ENCODE measurements around the gene ZBTB20. TPM values are rescaled to one million over a fixed set of nuclear protein-coding genes. Genes with fewer than 3 reads are reported as not detected.

Gene ZBTB20
- total RNA-seq, 1 donor from 2014 or later, result 24.0 TPM

DNA sequence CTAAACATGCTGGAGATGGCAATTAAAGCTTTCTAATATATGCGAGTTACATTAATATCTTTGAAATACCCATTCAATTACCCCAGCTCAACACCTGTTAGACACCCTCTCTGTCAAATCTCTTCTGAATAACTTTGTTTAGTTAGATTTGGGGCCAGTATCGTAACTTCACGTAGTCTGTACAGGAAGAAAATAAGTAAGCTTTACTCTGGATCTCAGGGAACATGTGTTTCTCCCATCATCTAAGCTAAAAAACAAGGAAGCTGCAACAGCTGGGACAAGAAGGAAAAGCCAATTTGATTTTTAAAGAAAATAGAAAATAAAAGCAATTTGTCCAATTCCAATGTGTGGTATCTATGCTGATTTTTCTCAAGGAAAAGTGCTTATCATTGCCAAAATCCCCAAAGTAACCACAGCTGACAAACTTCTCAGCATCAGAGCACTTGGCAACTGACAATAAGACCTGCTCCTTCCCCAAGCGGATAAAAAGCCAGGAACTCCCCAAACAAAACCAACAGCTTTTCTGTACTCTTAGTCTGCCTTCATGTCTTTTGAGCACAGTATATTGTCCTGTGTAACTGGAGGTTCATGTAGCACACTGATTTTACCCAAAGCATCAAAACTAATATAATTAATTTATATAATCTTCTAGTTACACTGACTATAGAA lies 279.1 kb downstream of the ZBTB20 start:
- no peak for DNase-seq

DNA sequence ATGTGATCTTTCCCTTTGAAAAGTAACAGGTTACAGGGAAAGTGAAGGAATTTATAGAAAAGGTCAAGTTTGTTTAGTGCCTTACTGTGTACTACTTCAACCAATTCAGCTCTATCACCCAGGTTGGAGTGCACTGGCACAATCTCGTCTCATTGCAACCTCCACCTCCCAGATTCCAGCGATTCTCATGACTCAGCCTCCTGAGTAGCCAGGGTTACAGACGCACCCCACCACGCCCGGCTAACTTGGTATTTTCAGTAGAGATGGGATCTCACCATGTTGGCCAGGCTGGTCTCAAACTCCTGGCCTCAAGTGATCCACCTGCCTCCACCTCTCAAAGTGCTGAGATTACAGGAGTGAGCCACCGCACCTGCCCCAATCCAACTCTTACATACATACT lies 279.7 kb downstream of the ZBTB20 start:
- no peak for DNase-seq

DNA sequence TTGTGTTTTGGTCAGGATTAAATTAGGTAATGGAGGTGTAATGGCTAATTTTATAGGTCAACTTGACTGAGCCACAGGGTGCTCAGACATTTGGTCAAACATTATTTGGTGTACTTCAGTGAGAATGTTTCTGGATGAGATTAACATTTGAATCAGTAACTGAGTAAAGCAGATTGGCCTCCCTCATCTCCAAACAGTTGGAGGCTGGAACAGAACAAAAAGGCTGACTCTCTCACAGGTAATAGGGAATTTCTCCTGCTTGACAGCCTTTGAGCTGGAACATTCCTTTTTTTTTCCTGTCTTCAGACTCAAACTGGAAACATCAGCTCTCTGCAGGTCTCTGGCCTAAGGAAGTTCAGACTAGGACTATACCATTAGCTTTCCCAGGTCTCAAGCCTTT lies 280.7 kb downstream of the ZBTB20 start:
- no peak for DNase-seq

DNA sequence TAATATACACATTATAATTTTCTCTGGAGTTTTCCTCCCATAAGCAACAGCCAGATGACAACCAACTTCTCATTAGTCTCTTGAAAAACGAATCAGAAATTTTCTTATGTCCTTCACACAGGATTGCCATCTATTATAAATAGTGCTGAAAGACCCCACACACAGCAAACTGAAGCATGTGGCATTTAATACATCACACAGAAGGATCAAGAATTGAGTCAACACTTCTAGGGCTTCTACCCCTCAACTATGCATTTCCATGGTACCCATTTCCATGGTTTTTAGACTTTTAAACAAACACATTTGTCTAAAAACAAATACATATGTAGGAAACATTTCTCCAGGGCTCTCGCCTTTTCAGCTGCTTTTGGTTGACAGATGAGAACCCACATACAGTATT lies 282.1 kb downstream of the ZBTB20 start:
- no peak for DNase-seq

DNA sequence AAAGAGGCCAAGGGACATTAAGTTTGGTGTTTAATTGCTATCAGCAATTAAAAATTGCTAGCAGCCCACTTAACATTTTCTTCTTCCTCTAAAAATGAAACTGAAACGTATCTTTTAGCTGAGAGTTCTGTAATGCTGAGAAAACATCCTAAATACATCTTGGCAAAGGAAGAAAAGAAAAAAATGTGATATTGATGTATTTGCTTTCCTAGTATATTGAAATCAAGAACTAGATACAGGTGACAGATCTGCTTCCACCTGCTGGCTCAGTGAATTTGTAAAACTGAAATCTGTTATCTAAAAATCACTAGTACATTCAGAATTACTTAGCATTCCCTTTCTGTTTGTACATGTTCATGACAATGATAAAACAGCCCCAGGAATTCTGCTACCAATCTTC lies 283.2 kb downstream of the ZBTB20 start:
- DNase-seq, result no peak

DNA sequence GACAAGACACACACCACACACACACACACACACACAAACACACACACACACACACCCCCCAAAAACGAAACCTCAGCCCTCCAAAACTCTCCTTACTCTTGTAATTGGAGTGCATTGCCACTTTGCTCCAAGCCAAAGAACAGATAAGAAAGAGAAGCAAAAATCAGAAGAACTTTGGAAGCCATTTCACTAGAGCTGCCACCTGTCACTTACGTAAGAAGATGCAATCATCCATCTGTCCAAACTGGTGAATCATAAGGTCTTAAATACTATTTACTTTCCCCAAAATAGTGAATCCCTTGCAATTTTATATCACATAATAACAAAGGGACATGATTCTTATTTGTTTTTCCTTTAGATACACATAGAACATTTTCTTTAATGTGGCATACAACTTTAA lies 285.4 kb downstream of the ZBTB20 start:
- no peak for DNase-seq

DNA sequence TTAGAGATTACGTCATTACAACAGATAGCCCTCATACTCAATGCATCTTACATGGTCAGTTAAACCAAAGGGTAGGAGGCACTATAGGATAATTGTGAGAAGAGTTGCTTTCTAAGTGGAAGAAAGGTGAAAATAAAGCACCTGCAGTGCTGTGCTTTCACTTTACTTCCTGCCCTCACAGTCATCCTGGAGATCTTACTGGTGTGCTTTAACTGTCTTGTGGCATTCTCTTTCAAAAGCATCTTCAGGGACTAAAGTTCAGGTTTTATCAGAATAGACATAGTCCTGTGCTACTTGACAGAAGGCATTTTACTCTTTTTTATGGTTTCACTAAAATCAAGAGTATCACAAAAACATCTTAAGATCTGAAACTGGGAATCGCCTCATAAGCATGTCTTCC lies 286.6 kb downstream of the ZBTB20 start:
- no peak for DNase-seq

DNA sequence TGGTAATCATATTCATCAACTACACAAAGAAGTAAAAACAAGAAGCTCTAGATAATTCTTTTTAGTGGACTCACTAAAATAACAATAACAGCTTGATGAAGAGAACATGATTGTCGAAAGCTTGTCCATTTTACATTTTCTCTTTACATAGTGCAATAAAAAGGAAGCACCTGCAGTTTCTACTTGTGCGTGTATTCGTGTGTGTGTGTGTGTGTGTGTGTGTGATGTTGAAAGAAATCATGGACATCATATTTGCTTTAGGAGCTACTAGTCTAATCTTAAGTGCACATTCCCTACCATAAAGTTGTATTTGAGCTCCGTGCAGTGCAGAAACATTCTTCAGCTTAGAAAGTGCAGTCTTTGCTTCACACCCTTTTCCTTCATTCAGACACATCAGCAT lies 288.8 kb downstream of the ZBTB20 start:
- peak; percentile 52 for DNase-seq

DNA sequence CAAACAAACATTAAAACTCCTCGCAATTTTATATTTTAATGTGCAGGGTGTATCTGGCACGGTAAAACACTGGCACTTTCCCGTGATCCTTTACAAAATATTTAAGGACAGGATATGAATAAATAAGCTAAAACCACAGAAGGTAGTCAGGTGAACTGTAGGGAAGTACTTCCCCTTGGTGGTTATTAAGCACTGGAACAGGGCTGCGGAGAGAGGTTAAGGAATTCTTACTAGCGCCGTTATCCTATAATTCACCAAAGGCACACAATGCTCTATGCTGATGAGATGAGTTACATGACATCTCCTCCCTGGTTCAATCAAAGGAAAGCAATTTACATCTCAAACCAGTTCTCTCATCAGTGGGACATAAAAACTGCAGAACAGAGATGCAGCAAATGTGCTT lies 289.8 kb downstream of the ZBTB20 start:
- no peak for DNase-seq

DNA sequence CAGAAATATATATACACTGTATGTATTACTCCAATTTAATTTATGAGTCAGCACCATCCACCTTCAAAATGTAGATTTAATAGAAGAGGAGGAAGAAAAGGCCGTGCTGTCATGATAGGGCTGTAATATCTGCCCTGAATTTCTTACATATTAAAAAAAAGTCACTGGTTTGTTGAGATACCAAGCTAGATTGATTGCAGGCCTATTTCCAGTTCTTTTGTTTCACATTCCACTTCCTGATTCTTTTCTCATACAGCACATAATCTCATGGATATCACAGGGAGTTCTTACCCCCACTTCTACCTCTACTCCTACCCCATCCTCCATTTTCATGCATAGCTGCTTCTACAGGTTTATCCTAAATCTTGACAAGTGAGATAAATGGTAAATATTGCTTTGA lies 290.3 kb downstream of the ZBTB20 start:
- DNase-seq, result no peak

DNA sequence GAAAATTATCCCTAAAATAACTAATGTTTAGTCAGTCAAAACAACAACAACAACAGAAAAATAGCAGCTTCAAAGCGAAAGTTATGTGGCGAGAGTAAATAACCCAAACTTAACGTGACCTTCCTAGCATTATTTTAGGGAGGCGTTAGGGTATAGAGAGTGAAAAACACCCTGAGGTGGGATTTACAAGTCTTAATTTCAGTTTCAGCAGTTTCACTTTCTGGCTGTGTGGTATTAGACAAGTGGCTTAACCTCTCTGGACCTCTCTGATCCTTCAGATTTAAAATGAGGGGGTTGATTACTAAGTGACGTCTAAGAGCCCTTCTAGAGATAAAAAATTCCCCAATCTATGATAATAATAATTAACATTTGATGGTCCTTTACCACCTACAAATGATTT lies 291.2 kb downstream of the ZBTB20 start:
- no peak for DNase-seq

DNA sequence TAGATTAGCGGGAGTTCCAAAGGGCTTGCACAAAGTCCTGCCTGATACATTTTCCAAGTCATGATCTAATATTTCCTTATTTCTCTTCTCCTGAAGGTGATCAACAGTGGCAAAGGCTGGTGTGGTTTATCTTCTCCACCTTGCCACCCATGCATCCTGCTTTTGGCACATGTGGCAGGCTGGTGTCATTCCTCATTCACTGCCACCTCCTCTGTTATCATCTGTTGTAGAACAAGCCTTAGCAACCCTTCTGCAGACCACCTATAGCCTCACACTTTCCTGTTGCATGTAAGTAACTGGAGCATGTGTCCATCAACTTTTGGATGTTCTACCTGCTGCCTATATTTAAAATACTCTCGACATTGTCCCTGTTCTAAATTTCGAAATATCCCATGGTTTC lies 294.1 kb downstream of the ZBTB20 start:
- DNase-seq, result no peak

DNA sequence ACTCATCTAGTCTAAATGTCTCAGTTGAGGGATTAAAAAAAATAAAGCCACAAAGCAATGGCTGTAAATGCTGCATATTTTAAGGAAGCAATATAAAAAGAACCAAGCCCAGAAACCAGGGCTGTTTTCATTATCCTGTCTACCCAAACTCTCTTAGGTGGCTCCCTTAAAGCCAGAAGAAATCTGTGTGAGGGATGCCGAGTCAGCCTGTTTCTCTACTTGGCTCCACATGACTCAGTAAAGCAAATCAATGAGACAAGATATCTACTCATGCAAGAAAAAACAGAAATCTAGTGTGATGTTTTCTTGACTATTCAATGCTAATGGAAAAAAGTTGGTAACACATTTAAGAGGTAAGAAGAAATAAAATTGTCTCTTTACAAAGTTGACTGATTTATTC lies 296.2 kb downstream of the ZBTB20 start:
- DNase-seq, result no peak

DNA sequence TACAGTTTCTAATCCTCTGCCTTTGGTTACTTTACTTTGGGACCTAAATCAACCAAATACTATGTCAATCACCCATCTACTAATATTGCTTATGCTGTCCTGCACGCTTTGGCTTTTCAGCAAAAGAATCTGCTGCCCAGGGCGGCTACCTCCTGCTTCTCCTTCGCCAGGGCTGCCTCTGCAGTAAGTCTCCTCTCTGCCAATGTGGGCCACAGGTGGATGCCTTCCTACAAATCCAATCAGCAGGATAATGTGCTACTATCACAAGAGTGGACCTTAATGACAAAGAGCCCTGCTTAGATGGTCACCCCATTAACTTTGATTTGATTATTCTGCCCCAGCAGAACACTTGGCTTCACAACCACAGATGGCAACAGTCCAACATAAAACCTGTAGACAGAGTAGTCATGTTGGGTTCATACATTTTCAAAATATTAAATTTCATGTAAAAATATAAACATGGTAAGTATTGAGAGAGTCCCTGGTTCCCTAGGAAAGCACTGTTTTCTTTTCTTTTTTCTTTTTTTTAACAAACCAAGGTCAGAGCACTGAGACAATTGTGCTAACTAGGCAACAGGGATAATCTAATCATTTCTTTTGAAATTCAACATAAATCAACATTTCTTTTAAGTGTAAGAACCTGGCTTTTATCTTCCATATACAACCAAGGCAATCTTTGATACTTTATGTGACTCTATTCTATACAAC lies 298.3 kb downstream of the ZBTB20 start:
- DNase-seq, result no peak

DNA sequence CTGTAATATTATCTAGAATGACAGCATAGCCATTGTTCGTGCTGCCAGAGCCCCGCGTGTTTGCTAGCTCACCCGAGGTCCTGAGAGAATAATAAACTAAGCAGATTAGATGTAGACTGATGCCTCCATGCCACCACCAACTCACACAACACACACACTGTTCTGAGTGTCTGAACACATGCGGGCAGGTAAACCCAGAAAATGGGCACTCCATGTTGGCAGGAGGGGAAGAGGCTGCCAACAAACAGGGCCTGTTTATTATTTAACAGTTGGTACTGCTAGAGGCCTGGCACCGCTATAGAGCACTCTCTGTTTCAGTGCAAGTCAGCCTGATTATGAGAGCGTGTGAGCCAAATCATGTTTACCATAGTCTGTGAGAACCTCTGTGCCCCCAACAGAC lies 299.0 kb downstream of the ZBTB20 start:
- no peak for DNase-seq

DNA sequence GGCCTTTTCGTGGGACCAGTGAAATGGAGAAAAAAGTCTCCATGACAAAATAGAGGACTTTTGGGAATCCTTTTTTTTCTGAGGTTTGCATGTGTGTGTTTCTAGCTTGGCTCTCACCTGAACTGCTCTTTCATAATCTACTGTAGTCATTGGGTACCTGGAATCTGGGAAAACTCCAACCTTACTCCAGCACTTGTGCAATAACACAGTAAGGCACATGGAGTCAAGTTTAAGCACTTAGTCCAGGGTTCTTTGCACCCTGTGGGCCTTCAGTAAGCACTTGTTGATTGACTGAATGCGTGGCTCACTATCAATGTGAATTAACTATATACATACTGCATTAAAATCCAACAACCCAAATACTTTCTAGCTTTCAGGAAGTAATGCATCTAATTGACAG lies 299.5 kb downstream of the ZBTB20 start:
- no peak for DNase-seq

DNA sequence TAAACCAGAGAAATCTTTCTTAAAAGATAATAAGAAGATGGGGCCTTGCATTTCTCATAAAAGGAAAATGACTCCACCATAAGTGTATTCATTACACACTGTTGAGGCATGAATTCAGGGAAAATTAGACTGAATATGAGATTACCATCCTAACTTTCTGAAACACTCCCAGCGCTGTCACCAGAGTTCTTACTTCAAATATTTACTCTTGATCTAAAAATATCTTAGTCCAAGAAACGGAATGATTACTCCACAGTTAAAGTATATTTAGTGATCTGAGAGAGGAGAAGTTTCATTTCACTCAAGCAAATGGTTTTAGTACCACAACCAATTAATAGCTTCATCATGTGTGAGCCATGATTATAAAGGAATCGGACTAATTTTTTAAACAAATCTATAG lies 300.3 kb downstream of the ZBTB20 start:
- DNase-seq, result no peak

DNA sequence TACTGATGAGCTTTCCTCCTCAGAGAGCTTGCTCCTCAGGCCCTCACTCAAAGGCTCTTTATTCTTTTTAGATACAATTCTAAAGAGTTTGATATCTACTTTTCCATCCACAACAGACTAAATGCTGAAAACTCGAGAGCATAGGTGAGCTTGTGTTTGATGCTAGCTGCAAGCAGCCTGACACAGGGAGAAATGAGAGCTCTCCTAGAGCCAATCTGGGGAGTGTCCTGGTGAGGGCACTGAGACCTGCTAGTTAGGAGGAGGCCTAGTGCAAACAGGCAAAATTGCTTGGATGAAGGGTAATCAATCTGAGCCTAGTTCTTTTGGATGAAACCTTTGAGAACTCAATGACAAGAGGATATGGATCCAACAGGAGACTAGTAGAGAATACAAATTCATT lies 300.8 kb downstream of the ZBTB20 start:
- no peak for DNase-seq

DNA sequence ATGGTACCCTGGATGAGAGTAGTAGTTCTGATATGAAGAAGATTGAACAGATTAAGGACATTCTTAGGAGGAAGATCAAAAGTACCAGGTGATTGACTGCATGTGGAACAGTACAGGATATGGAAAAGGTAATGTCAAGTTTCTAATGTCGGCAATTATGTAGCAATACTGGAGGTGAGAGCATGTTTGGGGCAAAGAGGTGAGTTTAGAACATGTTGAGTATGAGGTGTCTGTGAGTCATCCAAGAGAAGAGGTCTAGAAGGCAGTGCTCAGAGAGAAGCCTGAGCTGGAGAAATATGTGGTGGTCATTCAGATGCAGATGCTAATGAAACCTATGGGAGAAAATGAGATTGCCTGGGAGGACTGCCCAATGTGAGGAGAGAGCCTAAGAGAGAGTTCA lies 305.6 kb downstream of the ZBTB20 start:
- DNase-seq, result no peak

DNA sequence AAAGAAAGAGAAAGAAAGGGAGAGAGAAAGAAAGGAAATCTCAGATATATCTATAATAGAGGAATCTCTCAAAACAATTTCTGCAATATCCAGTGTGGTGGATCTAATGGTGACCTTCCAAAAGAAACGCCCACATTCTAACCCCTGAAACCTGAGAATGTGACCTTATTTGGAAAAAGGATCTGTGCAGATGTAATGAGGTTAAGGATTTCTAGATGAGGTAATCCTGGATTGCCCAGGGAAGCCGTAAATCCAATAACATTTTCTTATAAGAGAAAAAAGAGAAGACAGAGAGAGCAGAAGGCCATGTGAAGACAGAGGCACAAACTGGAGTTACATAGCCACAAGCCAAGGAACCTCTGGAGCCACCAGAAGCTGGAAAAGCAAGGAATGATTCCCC lies 307.6 kb downstream of the ZBTB20 start:
- no peak for DNase-seq

DNA sequence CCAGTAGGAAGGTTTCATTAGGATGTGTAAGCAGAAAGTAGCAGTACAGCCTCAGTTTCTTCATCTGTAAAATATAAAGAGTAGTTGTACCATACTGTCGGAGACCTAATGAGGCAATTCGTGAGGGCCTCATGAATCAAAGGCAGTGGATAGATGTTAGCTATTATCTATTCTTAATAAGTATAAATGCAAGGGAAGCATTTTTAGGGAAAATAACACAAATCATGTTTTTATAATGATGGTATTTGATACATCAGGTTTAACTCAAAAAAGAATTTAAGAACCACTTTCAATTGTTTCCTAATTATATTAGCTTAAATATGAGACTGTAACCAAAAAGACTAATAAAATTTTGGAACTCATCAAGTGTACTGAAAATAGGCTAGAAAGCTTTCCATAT lies 309.1 kb downstream of the ZBTB20 start:
- no peak for DNase-seq

DNA sequence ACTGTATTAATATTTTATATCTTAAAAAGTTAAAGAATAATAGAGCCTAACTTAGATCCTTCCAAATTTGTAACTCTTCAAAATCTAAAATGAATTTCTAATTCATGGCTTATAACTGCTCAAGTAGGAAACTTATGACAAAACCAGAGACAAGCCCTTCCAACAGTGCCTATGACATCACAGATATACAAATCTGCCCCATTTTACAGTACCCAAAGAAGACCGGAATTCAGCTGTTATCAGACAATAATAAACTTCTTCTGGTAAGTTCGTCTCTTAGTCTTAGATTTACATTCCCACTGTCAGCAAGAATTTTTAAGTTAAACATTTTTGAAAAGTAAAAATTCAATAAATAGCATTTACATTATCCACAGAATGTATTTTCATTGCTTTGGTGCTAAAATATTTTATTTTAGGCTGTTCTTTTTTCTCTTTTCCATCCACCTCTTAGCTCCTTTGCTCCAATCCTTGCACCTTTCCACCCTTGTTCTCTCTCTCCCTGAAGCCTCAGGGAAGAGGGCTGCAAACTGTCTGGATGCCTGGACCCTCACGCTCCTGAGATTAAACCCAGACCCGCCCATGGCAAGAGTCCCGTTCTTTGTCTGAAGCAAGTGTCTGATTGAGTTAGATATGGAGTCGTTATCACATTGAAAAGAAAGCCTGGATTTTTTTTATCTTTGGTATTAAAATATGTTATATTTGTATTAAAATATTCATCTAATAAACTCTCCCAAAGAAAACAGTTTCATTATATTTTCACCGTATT lies 312.7 kb downstream of the ZBTB20 start:
- DNase-seq, result no peak

DNA sequence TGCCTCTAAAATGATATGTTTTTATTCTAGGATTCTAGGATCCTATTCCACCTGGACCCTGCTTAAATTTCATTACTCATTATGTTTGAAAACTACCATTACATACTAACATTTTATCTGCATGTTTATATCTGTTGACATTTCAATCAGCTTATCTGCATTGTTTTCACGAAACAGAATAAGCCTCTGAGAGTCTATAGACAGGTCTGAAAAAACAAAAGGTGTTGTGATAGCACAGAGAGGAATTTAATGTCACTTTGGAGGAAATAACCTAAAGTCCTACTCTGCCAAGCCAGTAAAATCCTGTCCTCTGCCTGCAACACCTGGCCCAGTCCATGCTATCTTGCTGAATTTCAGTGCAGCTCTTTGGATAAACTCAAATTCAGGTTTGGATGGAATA lies 315.2 kb downstream of the ZBTB20 start:
- no peak for DNase-seq

DNA sequence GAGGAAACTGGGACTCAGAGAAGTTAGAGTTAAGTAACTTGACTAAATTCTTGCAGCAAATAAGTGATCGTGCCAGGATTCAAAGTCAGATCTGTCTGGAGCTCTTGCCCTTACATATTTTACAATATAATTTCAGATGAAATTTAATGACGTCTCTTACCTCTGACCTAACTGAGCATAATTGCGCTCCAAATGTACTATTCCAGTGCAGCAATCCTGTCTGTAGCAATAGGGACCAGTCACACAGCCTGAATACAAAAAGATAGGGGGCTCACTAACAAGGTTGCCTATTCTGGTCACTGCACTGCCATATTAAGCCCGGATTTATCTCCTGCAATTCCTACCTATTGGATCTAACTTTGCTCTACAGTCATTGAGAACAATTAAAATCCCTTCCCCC lies 316.4 kb downstream of the ZBTB20 start:
- DNase-seq, result no peak
